SK-N-MC (cell line): ENCODE results near the gene GNS.
"Not testable (repeated sequence)": the region's sequence is repeated elsewhere in the genome, so short reads cannot be mapped to it uniquely, and the experiment has no call there.

ENCODE experiments used
- DNase-seq: peaks from one replicate; pipeline ENCODE4 v3.0.0-alpha.2; 2011; ENCODE audit warnings: low read depth, low spot score
- H3K27ac ChIP-seq: fragments of 200-600 bp; sonication (generic); 2 replicates; pipeline ENCODE4 v1.5.1; 2016; ENCODE audit warnings: mixed run types
- H3K36me3 ChIP-seq: fragments of 200-600 bp; sonication (generic); 2 replicates; pipeline ENCODE4 v1.6.1; 2017; ENCODE audit warnings: antibody characterized with exemption, low read length, mixed read lengths; ENCODE audit not compliant: insufficient read depth
- H3K4me3 ChIP-seq: fragments of 200-600 bp; sonication (generic); 2 replicates; pipeline ENCODE4 v1.5.1; 2016
- H3K9ac ChIP-seq: fragments of 200-600 bp; sonication (generic); 2 replicates; pipeline ENCODE4 v1.8.0; 2017; ENCODE audit warnings: mixed run types, mixed read lengths; ENCODE audit not compliant: insufficient read length
- H3K9me3 ChIP-seq: fragments of 200-600 bp; sonication (generic); 2 replicates; pipeline ENCODE4 v1.6.1; 2017; ENCODE audit warnings: low read depth, mild to moderate bottlenecking, antibody characterized with exemption, low read length, moderate library complexity, mixed read lengths
- EZH2 ChIP-seq: fragments of 200-600 bp; sonication (generic); IDR thresholded peaks from one replicate; pipeline ENCODE4 v1.6.1; 2017; ENCODE audit warnings: antibody characterized with exemption
- FOXP2 ChIP-seq: optimal IDR thresholded peaks from 2 replicates; pipeline ENCODE3; 2011; ENCODE audit warnings: mild to moderate bottlenecking, moderate library complexity; ENCODE audit not compliant: insufficient read depth; ENCODE audit errors: extremely low read length, control extremely low read depth
- POLR2AphosphoS5 ChIP-seq: IDR thresholded peaks from 2 replicates; pipeline ENCODE4 v1.6.1; 2012; ENCODE audit warnings: mild to moderate bottlenecking, low read depth, low read length, borderline replicate concordance

The GNS gene

GRCh38 chr12:64782191-64782876 is 23.1 kb upstream of the GNS start:
- Histone ChIP-seq H3K36me3 (no peaks in the 10 kb centered on the region), H3K9ac (no peak overlapping the region), H3K27ac (no peak overlapping the region), H3K4me3 (peak overlapping the region; percentile 74), H3K9me3 (no peaks in the 10 kb centered on the region)
- TF ChIP-seq EZH2 (no peak), FOXP2 (no peak), POLR2AphosphoS5 (no peak)
- no peak for DNase-seq

- no peaks in the 10 kb centered on the region for H3K36me3 ChIP-seq
- TF ChIP-seq FOXP2: no peak
- no peak for TF ChIP-seq EZH2
- TF ChIP-seq POLR2AphosphoS5: no peak
- no peaks in the 10 kb centered on the region for H3K9me3 ChIP-seq
- no peak overlapping the region for H3K9ac ChIP-seq
- no peak overlapping the region for H3K27ac ChIP-seq
- peak overlapping the region; percentile 74 for H3K4me3 ChIP-seq
- no peak for DNase-seq
Observed at GRCh38 chr12:64781280-64782190, 22.3 kb upstream of the GNS start.

DNA sequence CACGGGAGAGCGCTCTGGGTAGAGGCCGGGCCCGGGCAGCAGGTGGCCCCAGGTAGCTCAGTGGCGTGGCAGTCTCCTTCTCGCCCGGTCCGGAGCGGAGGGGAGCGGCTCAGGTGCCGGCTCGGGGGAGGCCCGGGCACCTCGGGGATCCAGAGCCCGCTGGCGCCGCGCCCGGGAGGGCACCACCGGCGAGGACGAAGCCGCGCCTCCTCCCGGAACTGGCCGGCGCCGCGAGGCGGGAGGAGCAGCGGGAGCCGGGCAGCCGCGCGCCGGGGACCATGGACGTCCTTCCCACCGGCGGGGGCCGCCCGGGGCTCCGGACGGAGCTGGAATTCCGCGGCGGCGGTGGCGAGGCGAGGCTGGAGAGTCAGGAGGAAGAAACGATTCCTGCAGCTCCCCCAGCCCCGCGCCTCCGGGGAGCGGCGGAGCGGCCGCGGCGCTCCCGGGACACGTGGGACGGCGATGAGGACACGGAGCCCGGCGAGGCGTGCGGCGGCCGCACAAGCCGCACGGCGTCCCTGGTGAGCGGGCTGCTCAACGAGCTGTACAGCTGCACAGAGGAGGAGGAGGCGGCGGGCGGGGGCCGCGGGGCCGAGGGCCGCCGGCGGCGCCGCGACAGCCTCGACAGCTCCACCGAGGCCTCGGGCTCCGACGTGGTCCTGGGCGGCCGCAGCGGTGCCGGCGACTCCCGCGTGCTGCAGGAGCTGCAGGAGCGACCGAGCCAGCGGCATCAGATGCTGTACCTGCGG is 21.5 kb upstream of the GNS start:
- peak overlapping the region; percentile 74 for H3K4me3 ChIP-seq
- TF ChIP-seq FOXP2 (no peak), EZH2 (no peak), POLR2AphosphoS5 (no peak)
- no peaks in the 10 kb centered on the region for H3K36me3 ChIP-seq
- no peaks in the 10 kb centered on the region for H3K9me3 ChIP-seq
- H3K9ac ChIP-seq: no peak overlapping the region
- H3K27ac ChIP-seq: no peak overlapping the region
- DNase-seq: no peak

DNA sequence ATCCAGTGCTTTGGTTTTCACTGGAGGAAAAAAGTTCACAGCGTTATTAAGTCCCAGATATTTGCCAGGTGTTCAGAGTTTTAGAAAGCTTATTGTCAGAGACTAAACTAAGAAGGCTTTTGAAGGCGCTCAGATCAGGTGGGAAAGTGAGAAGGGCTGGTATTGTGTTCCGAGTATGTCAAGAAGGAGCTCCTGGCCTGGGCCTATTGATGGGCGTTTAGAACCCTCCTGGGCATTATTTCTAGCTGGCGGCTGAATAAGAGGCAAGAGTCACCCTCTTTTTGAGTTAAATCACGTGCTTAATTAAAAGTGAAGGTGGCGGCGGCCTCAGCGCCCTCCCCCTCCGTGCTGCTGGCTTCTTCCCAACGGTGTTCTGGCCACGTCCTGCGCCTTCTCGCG is 20.9 kb upstream of the GNS start:
- DNase-seq: no peak

GRCh38 chr12:64779354-64779974 is 20.3 kb upstream of the GNS start:
- H3K9me3 ChIP-seq: no peaks in the 10 kb centered on the region
- H3K9ac ChIP-seq: no peak overlapping the region
- no peaks in the 10 kb centered on the region for H3K36me3 ChIP-seq
- TF ChIP-seq POLR2AphosphoS5 (no peak), EZH2 (no peak), FOXP2 (no peak)
- no peak overlapping the region for H3K4me3 ChIP-seq
- H3K27ac ChIP-seq: no peak overlapping the region
- no peak for DNase-seq

More for the DNA sequence above, 20.9 kb upstream of the GNS start:
- no peak overlapping the region for H3K9ac ChIP-seq
- H3K4me3 ChIP-seq: peak overlapping the region; percentile 74
- H3K27ac ChIP-seq: no peak overlapping the region
- TF ChIP-seq FOXP2: no peak
- no peaks in the 10 kb centered on the region for H3K9me3 ChIP-seq
- H3K36me3 ChIP-seq: no peaks in the 10 kb centered on the region

DNA sequence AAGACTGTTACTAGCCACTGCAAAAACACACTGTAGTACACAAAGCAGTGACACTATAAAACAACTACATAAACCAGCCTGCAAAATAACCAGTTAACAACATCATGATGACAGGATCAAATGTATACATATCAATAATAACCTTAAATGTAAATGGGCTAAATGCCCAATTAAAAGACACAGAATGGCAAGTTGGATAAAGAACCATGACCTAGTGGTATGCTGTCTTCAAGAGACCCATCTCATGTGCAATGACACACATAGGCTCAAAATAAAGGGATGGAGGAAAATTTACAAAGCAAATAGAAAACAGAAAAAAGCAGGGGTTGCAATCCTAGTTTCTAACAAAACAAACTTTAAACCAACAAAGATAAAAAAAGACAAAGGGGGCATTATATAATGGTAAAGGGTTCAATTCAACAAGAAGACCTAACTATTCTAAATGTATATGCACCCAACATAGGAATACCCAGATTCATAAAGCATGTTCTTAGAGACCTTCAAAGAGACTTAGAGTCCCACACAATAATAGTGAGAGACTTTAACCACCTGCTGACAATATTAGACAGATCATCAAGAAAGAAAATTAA is 16.0 kb upstream of the GNS start:
- H3K4me3 ChIP-seq, H3K36me3 ChIP-seq, H3K9ac ChIP-seq, H3K27ac ChIP-seq, H3K9me3 ChIP-seq, DNase-seq: not testable (repeated sequence)

DNA sequence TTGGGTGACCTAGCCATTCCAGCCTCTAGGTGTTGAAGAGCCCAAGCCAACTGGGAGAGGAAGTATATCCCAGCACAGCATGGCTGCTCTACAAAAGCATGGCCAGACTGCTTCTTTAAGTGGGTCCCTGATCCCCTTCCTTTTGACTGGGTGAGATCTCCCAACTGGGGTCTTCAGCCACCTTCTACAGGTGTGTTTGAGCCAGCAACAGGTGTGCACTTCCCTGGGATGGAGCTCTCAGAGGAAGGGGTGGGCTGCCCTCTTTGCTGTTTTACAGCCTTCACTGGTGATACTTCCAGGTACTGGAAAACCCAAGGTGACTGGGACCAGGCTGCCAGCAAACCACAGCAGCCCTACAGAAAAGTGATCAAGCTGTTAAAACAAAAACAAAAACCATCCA is 14.2 kb upstream of the GNS start:
- H3K9ac ChIP-seq: no peak overlapping the region
- H3K27ac ChIP-seq: no peak overlapping the region
- TF ChIP-seq POLR2AphosphoS5: no peak
- no peak for TF ChIP-seq FOXP2
- no peak for TF ChIP-seq EZH2
- H3K36me3 ChIP-seq: no peaks in the 10 kb centered on the region
- DNase-seq: no peak
- H3K4me3 ChIP-seq: no peak overlapping the region
- no peaks in the 10 kb centered on the region for H3K9me3 ChIP-seq

DNA sequence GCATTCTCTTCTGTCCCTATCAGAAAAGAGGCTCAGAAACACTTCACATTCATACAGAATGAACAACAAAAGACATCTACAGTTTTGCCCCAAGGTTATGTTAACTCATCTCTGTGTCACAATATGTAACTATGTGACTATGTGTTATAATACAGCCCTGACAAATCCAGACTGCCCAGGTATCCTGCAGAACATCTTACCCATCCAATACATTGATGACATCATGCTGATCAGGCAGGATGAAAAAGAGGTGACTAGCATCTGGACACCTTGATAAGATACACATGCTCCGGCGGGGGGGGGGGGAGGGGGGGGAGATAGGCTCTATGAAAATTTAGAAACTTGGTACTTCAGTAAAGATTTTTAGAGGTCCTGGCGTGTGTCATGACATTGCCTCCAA is 8.3 kb upstream of the GNS start:
- H3K36me3 ChIP-seq: no peaks in the 10 kb centered on the region
- H3K9ac ChIP-seq: no peak overlapping the region
- no peak for TF ChIP-seq POLR2AphosphoS5
- no peak for TF ChIP-seq EZH2
- no peak for TF ChIP-seq FOXP2
- DNase-seq: no peak
- H3K9me3 ChIP-seq: no peaks in the 10 kb centered on the region
- no peak overlapping the region for H3K4me3 ChIP-seq
- H3K27ac ChIP-seq: no peak overlapping the region
